H1 (cell line): ENCODE results near the gene SLC15A1. TPM values are rescaled to one million over a fixed set of nuclear protein-coding genes. Genes with fewer than 3 reads are reported as not detected.

Source experiments
- CTCF ChIA-PET: fragments of 300-600 bp; sonication (Branson Sonifier 250); formaldehyde crosslinking; loops from one replicate; lab custom pipeline; 2021; ENCODE audit not compliant: partially characterized antibody; lab: Charles Lee
- POLR2A ChIA-PET: fragments of 300-600 bp; sonication (Branson Sonifier 250); formaldehyde crosslinking; loops from one replicate; lab custom pipeline; 2021; ENCODE audit warnings: inconsistent platforms; ENCODE audit not compliant: partially characterized antibody; lab: Charles Lee
- DNase-seq, 2 experiments: peaks; one replicate each; pipeline versions ENCODE4 v3.0.0 to v3.0.0-alpha.2; 2010 to 2022; ENCODE audit warnings: low spot score in 2 of 2, low read depth in 1 of 2, mixed read lengths in 1 of 2
- FAIRE-seq: peaks from 2 replicates; lab custom pipeline; 2011; peaks lifted over from hg19 to GRCh38; lab: Jason Lieb, UNC
- H2AFZ ChIP-seq: 2 replicates; pipeline ENCODE4 v1.8.1; 2012; ENCODE audit warnings: low read length, inconsistent platforms
- H2AK5ac ChIP-seq: 2 replicates; pipeline ENCODE4 v1.6.1; 2013; ENCODE audit warnings: low read depth, low read length
- H2BK120ac ChIP-seq: replicated peaks from 2 replicates; pipeline ENCODE3; 2013; ENCODE audit warnings: low read depth, low read length, inconsistent platforms
- H2BK12ac ChIP-seq: 2 replicates; pipeline ENCODE4 v1.6.1; 2013; ENCODE audit warnings: low read depth, low read length
- H2BK15ac ChIP-seq: 2 replicates; pipeline ENCODE4 v1.6.1; 2013; ENCODE audit warnings: low read length
- H2BK20ac ChIP-seq: 2 replicates; pipeline ENCODE4 v1.6.1; 2013; ENCODE audit warnings: low read length
- H2BK5ac ChIP-seq: 2 replicates; pipeline ENCODE4 v1.6.1; 2013; ENCODE audit warnings: low read depth, low read length
- H3K14ac ChIP-seq: 2 replicates; pipeline ENCODE4 v1.6.1; 2013; ENCODE audit warnings: inconsistent platforms; ENCODE audit not compliant: insufficient read length
- H3K18ac ChIP-seq: 2 replicates; pipeline ENCODE4 v1.6.1; 2013; ENCODE audit warnings: low read length; ENCODE audit errors: extremely low read depth
- H3K23ac ChIP-seq: 2 replicates; pipeline ENCODE4 v1.6.1; 2013; ENCODE audit warnings: inconsistent platforms; ENCODE audit not compliant: insufficient read length
- H3K23me2 ChIP-seq: 2 replicates; pipeline ENCODE4 v1.6.1; 2013; ENCODE audit warnings: low read depth, low read length
- H3K27ac ChIP-seq: 2 replicates; pipeline ENCODE4 v1.6.1; 2011; ENCODE audit warnings: low read depth, low read length, inconsistent platforms
- H3K27me3 ChIP-seq, 4 experiments: replicated peaks in 1 of 4; 1 replicate in 1 of 4; 2 replicates in 3 of 4; pipeline versions ENCODE4 v1.6.1 to v1.8.1; 2011 to 2013; ENCODE audit warnings: low read length in 3 of 4, mild to moderate bottlenecking in 3 of 4, inconsistent platforms in 2 of 4, mixed read lengths in 2 of 4, moderate library complexity in 1 of 4; ENCODE audit not compliant: control insufficient read depth in 3 of 4, insufficient read depth in 3 of 4; ENCODE audit errors: extremely low read depth in 1 of 4
- H3K36me3 ChIP-seq, 4 experiments: 2 replicates each; pipeline versions ENCODE4 v1.6.1 to v1.8.1; 2011 to 2013; ENCODE audit warnings: mild to moderate bottlenecking in 4 of 4, low read length in 3 of 4, moderate library complexity in 2 of 4, control low read depth in 1 of 4, inconsistent platforms in 1 of 4; ENCODE audit not compliant: insufficient read depth in 4 of 4, control insufficient read depth in 2 of 4
- H3K4ac ChIP-seq: replicated peaks from 2 replicates; pipeline ENCODE3; 2013; ENCODE audit warnings: low read length, low read depth, mixed read lengths, inconsistent platforms; ENCODE audit not compliant: insufficient read length
- H3K4me1 ChIP-seq, 4 experiments: replicated peaks in 1 of 4; 1 replicate in 1 of 4; 2 replicates in 3 of 4; pipeline versions ENCODE4 v1.6.1 to v1.8.1; 2011 to 2013; ENCODE audit warnings: low read length in 3 of 4, inconsistent platforms in 2 of 4, mixed read lengths in 1 of 4; ENCODE audit not compliant: insufficient read depth in 4 of 4, control insufficient read depth in 3 of 4
- H3K4me2 ChIP-seq, 2 experiments: 2 replicates each; pipeline versions ENCODE4 v1.6.1 to v1.8.1; 2011 to 2013; ENCODE audit warnings: low read depth in 2 of 2, low read length in 2 of 2, control low read depth in 1 of 2, inconsistent platforms in 1 of 2, mild to moderate bottlenecking in 1 of 2; ENCODE audit not compliant: insufficient read depth in 1 of 2
- H3K4me3 ChIP-seq, 4 experiments: fragments of 200-600, 300-600 bp in 1 of 4; sonication (generic), shearing (Covaris generic), sonication (Bioruptor Twin) in 1 of 4; 2 replicates each; pipeline versions ENCODE4 v1.5.1 to v1.8.1; 2011 to 2016; ENCODE audit warnings: low read length in 4 of 4, low read depth in 3 of 4, control low read depth in 2 of 4, inconsistent platforms in 2 of 4, mild to moderate bottlenecking in 2 of 4, mixed read lengths in 1 of 4, moderate library complexity in 1 of 4; ENCODE audit not compliant: insufficient read depth in 2 of 4; ENCODE audit errors: extremely low read depth in 1 of 4
- H3K56ac ChIP-seq: replicated peaks from 2 replicates; pipeline ENCODE3; 2013; ENCODE audit warnings: low read depth, mild to moderate bottlenecking, mixed read lengths, low read length, inconsistent platforms; ENCODE audit not compliant: insufficient read length
- H3K79me1 ChIP-seq: 2 replicates; pipeline ENCODE4 v1.6.1; 2013; ENCODE audit warnings: low read depth, low read length, control low read depth
- H3K79me2 ChIP-seq, 2 experiments: 2 replicates each; pipeline versions ENCODE4 v1.6.1 to v1.8.1; 2012 to 2013; ENCODE audit warnings: low read length in 2 of 2, mild to moderate bottlenecking in 2 of 2, inconsistent platforms in 1 of 2; ENCODE audit not compliant: insufficient read depth in 2 of 2, control insufficient read depth in 1 of 2
- H3K9ac ChIP-seq, 4 experiments: replicated peaks in 1 of 4; 1 replicate in 1 of 4; 2 replicates in 3 of 4; pipeline versions ENCODE4 v1.6.1 to v1.8.1; 2011 to 2013; ENCODE audit warnings: low read depth in 3 of 4, low read length in 3 of 4, control low read depth in 2 of 4, mild to moderate bottlenecking in 2 of 4, moderate library complexity in 2 of 4, inconsistent platforms in 1 of 4; ENCODE audit errors: extremely low read depth in 1 of 4
- H3K9me3 ChIP-seq, 2 experiments: 2 replicates each; pipeline versions ENCODE4 v1.6.1 to v1.8.1; 2012 to 2013; ENCODE audit warnings: mild to moderate bottlenecking in 2 of 2, moderate library complexity in 2 of 2, control low read depth in 1 of 2, inconsistent platforms in 1 of 2, low read depth in 1 of 2, low read length in 1 of 2, mixed read lengths in 1 of 2; ENCODE audit not compliant: insufficient read depth in 2 of 2
- H4K20me1 ChIP-seq, 2 experiments: replicated peaks in 1 of 2; 2 replicates each; pipeline versions ENCODE3 to v1.8.1; 2011 to 2013; ENCODE audit warnings: inconsistent platforms in 2 of 2, low read length in 2 of 2, mild to moderate bottlenecking in 1 of 2; ENCODE audit not compliant: insufficient read depth in 2 of 2, control insufficient read depth in 1 of 2
- H4K5ac ChIP-seq: 2 replicates; pipeline ENCODE4 v1.6.1; 2013; ENCODE audit warnings: low read length, low read depth, mixed read lengths, inconsistent platforms; ENCODE audit not compliant: insufficient read length
- H4K8ac ChIP-seq: 2 replicates; pipeline ENCODE4 v1.8.0; 2013; ENCODE audit warnings: mild to moderate bottlenecking, moderate library complexity, low read length, inconsistent platforms; ENCODE audit not compliant: insufficient read depth; ENCODE audit errors: extremely low read depth
- H4K91ac ChIP-seq: replicated peaks from 2 replicates; pipeline ENCODE3; 2013; ENCODE audit warnings: low read length, mixed read lengths, inconsistent platforms; ENCODE audit not compliant: insufficient read length
- BCL11A ChIP-seq, 2 experiments: IDR thresholded peaks; one replicate each; pipeline ENCODE4 v1.6.1; 2011; ENCODE audit warnings: low read depth in 2 of 2, low read length in 2 of 2, mild to moderate bottlenecking in 2 of 2
- GTF2F1 ChIP-seq: IDR thresholded peaks from 2 replicates; pipeline ENCODE4 v1.6.1; 2012; ENCODE audit warnings: low read depth, low read length, improper control_type of control experiment, borderline replicate concordance
- HDAC6 ChIP-seq: IDR thresholded peaks from one replicate; pipeline ENCODE4 v1.7.1; 2012; ENCODE audit warnings: low read depth, mild to moderate bottlenecking, inconsistent platforms, low read length, moderate library complexity
- SIRT6 ChIP-seq: IDR thresholded peaks from one replicate; pipeline ENCODE4 v1.7.1; 2012; ENCODE audit warnings: low read length, inconsistent platforms
- SP1 ChIP-seq: IDR thresholded peaks from 2 replicates; pipeline ENCODE4 v1.6.1; 2011; ENCODE audit warnings: low read depth, low read length
- TBP ChIP-seq: IDR thresholded peaks from 2 replicates; pipeline ENCODE4 v1.6.1; 2011; ENCODE audit warnings: low read depth, low read length, improper control_type of control experiment
- WGBS, 2 experiments: shearing (Covaris generic) in 1 of 2; methylation state at CpG; one replicate each; pipeline versions ENCODE4 v1.1.6 to v1.1.7; 2013 to 2015; ENCODE audit warnings: low lambda C conversion rate in 2 of 2, mixed read lengths in 2 of 2, inconsistent platforms in 1 of 2, low coverage in 1 of 2, missing lambda C conversion rate in 1 of 2; ENCODE audit not compliant: insufficient replicate concordance in 2 of 2, insufficient coverage in 1 of 2, insufficient read length in 1 of 2; ENCODE audit errors: extremely low coverage in 1 of 2, missing lambda C conversion rate in 1 of 2; 5-methylcytosine and 5-hydroxymethylcytosine counted together
- polyA plus RNA-seq, 7 experiments: library from polyadenylated mRNA; depleted of rRNA in 3 of 7; stranded (reverse) in 5 of 7; unstranded in 2 of 7; fragments of >200 nt in 5 of 7; fragments of 200-250 nt in 2 of 7; gene quantifications; 1 replicate in 5 of 7; 2 replicates in 1 of 7; 4 replicates in 1 of 7; pipeline versions ENCODE4 v1.2.1 to v1.2.3, GENCODE V29; 2011 to 2013; ENCODE audit warnings: missing spikeins in 2 of 7, mixed read lengths in 2 of 7
- total RNA-seq: library from RNA; stranded (reverse); fragmentation: NEBNext Ultra II Directional; extraction: Animal tissue kit (Norgen Biotek cat#: 25700); gene quantifications from 2 replicates; pipeline ENCODE4 v1.2.1, GENCODE V29; 2021

The SLC15A1 gene
- total and polyA plus RNA-seq, 2 of the 8 experiments (the other 6 are each of a cell fraction or from before 2014, with no cell fraction given), result 1.3 to 2.4 TPM

DNA sequence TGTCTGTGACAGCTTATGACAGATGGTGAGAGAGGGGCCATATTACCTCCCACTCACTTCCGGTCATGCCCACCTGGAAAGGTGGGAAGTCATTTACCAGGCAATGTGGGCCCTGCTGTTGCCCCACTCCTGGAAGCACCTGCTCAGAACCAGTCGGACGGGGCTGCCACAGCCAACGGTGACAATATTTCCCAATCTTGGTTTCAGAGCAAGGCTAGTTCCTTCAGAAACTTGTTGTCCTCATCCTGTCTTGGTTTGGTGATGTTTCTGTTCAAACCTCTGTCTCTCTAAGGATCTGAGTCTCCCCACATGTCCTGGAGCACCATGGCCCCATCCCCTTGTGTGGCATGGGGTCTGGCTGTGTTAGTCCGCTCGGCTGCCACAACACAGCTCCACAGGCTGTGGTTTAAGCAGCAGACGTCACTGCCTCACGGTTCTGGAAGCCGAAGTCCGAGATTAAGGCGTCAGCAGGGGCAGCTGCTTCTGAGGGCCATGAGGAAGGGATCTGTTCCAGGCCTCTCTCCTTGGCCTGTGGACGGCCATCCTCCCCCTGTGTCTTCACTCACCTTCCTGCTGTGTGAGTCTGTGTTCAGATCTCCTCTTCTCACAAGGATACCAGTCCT is 31.5 kb upstream of the SLC15A1 start:
- Histone ChIP-seq H3K23ac (no peak overlapping the region), H4K20me1 (no peaks in the 10 kb centered on the region), H2AK5ac (no peak overlapping the region), H4K5ac (no peak overlapping the region), H3K9me3 (no peaks in the 10 kb centered on the region), H3K23me2 (no peaks in the 10 kb centered on the region; the same call in 1 of the 2 replicates), H2BK20ac (no peak overlapping the region), H3K36me3 (no peaks in the 10 kb centered on the region), H2BK5ac (no peak overlapping the region), H3K9ac (no peak overlapping the region), H2AFZ (no peak overlapping the region), H3K79me2 (no peaks in the 10 kb centered on the region), H4K8ac (no peak overlapping the region), H3K4me1 (no peaks in the 10 kb centered on the region), H3K14ac (no peak overlapping the region), H3K4me3 (no peak overlapping the region), H3K18ac (no peak overlapping the region), H3K56ac (no peak overlapping the region), H3K27me3 (no peaks in the 10 kb centered on the region), H4K91ac (no peak overlapping the region), H2BK120ac (no peak overlapping the region), H3K79me1 (no peaks in the 10 kb centered on the region), H3K4me2 (no peak overlapping the region), H2BK12ac (no peak overlapping the region), H3K4ac (no peak overlapping the region), H2BK15ac (no peak overlapping the region), H3K27ac (no peak overlapping the region)
- TF ChIP-seq SIRT6 (no peak), TBP (no peak), HDAC6 (no peak), BCL11A (IDR thresholded peaks at IDR 0.05; ENCODE audit: low read depth in 2 of 2, low read length in 2 of 2) (no peak), GTF2F1 (no peak), SP1 (no peak)
- WGBS, 2 experiments, result 86% methylated on average over 12 of the region's 12 CpGs; no CpG with 5 or more reads in 1 of the 2 experiments
- CTCF ChIA-PET, result interaction anchor here (0.6 to 4.6 kb wide), 5 partner anchors 10 to 168 kb away, joined by 3 to 22 read pairs (median 3); no protein-coding TSS in a partner anchor
- POLR2A ChIA-PET, result no interaction called here
- no peak for FAIRE-seq
- no peak for DNase-seq
